ENCODE data around the gene SMAD7. TPM values are rescaled to one million over a fixed set of nuclear protein-coding genes. Genes with fewer than 3 reads are reported as not detected.

SMAD7 gene
- total and polyA plus RNA-seq, 10 of the 15 experiments (the other 5 are each of a cell fraction or from before 2014, with no cell fraction given): 1.3 to 22.5 (median 8.0) TPM

DNA sequence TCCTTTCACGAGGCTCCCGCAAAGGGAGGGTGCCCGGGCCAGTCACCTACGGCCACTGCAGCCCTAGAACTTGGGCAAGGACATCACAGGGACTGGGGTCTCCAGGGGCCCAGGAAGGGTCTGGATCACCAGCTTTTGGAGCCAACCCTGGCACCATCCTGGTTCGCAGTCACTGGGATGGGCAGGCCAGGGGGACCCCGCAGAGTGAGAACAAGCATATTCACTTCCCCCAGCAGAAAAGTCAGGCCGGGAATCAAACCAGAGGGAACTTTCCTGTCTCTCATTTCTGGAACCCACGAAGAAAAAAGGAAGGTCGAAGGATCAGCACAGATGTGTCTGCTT lies 15.4 kb downstream of the SMAD7 start:
- H3K4me3 ChIP-seq: peak overlapping the region; percentile 57
- ChIA-PET POLR2A (no interaction called here), RAD21 (ENCODE audit: unreplicated experiment) (interaction anchor here (1.1 to 1.9 kb wide), 2 partner anchors 17 to 67 kb away, joined by 5 to 10 read pairs; no protein-coding TSS in a partner anchor), SMC1A (ENCODE audit: uncharacterized antibody, unreplicated experiment) (no interaction called here), CTCF (interaction anchor here (0.7 kb wide), 1 partner anchor 10 kb away, joined by 3 read pairs; no protein-coding TSS in a partner anchor)
- in situ Hi-C loops (cut with MboI) (loop anchor here (25.0 kb wide), 1 partner anchor 1352 kb away; the partner anchor contains the start of genes CXXC1 and MBD1), intact Hi-C loops (cut with micrococcal nuclease; ENCODE audit: unreplicated experiment) (no loop called here)
- H4K20me1 ChIP-seq (ENCODE audit: control insufficient read depth, insufficient read depth): no peaks in the 10 kb centered on the region
- no peaks in the 10 kb centered on the region for H3K27me3 ChIP-seq (replicated peaks in 1 of 2; ENCODE audit: control insufficient read depth in 2 of 2, insufficient read depth in 2 of 2, low read length in 1 of 2)
- peak overlapping the region; percentile 96 for H3K27ac ChIP-seq (ENCODE audit: control insufficient read depth, insufficient read depth)
- H3K4me1 ChIP-seq (ENCODE audit: control insufficient read depth, insufficient read depth, low read length): peaks cover 67% of the 10 kb centered on the region
- TSS peak; percentile 70 for BruUV-seq (replicated peaks)
- no peak for DNase-seq (ENCODE audit: low read depth, low spot score)
- WGBS (ENCODE audit: insufficient coverage, insufficient replicate concordance, low lambda C conversion rate, missing lambda C conversion rate): under 1% methylated on average over 9 of the region's 9 CpGs
- peaks cover 11% of the 10 kb centered on the region in 2 experiments for H3K36me3 ChIP-seq (ENCODE audit: control insufficient read depth in 2 of 2, insufficient read depth in 2 of 2, low read length in 1 of 2)
- H3K79me2 ChIP-seq (ENCODE audit: control insufficient read depth, insufficient read depth, low read length): peaks cover 99% of the 10 kb centered on the region
- peak overlapping the region; percentile 64 for H3K9ac ChIP-seq (ENCODE audit: control insufficient read depth, insufficient read depth, low read length)
- no peaks in the 10 kb centered on the region for H3K9me3 ChIP-seq (replicated peaks; ENCODE audit: control insufficient read depth, insufficient read depth, low read length)
- no peak for TF ChIP-seq FOXK2 (IDR thresholded peaks at IDR 0.05)
- 0 out of 2 replicates have a peak, but pooled peaks have one; percentile 4 for TF ChIP-seq MTA2 (IDR thresholded peaks at IDR 0.05; ENCODE audit: low read depth)
- TF ChIP-seq IKZF1 (conservative IDR thresholded peaks at IDR 0.05): peak; percentile 25; the same call in 1 of the 2 replicates
- peak in 1 of 2 experiments; percentile 3; a peak in 1 of 4 replicates for TF ChIP-seq ETV6 (conservative IDR thresholded peaks at IDR 0.05 in 1 of 2, IDR thresholded peaks at IDR 0.05 in 1 of 2; ENCODE audit: borderline replicate concordance in 1 of 2, low read depth in 1 of 2)
- no peak for FAIRE-seq
- no peak for ATAC-seq
- peak overlapping the region; percentile 99 for H3K4me2 ChIP-seq (ENCODE audit: control insufficient read depth, insufficient read depth)
- H2AFZ ChIP-seq (ENCODE audit: control insufficient read depth, low read depth, low read length): no peak overlapping the region

DNA sequence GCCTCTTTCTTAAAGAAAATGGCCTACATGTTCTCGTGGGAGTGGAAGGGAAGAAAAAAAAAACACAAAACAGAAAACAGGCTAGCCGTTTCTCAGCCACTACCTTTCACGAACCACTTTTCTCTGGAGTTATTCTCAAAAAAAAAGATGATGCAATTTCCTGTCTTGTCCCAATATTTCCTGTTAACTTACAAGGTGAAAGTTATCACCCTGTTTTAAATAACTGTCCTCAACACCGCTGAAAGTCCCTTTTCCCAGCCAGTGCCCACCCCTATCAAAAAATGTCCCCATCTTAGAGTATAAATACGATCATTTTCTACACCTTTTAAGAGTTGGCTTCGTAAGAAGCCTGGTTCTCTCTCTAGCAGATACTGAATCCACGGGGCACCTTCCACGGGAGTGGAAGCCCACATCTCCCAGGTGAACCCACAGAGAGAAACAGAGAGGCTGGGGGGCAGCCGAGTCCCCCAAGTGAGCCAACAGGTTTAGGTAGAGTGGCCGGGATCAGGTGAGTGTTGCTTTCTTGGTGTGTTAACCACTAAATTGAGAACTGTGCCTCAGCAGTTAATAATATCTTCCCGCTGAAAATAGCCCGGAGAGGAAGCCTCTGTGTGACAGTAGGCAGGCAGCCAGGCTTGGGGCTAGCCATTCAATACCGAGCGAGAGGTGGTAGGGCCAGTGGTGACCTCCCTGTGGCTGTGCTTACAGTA lies 15.9 kb downstream of the SMAD7 start:
- Histone ChIP-seq H3K79me2 (ENCODE audit: control insufficient read depth, insufficient read depth, low read length) (peaks cover 99% of the 10 kb centered on the region), H2AFZ (ENCODE audit: control insufficient read depth, low read depth, low read length) (peak overlapping the region; percentile 10; the same call in 1 of the 2 replicates)
- TF ChIP-seq MTA3 (IDR thresholded peaks at IDR 0.05; ENCODE audit: borderline replicate concordance, low read length) (peak; percentile 76; the same call in 1 of the 2 replicates), IKZF1 (conservative IDR thresholded peaks at IDR 0.05) (peak; percentile 76), TBL1XR1 (IDR thresholded peaks at IDR 0.05; ENCODE audit: low read depth, low read length) (peak; percentile 50; the same call in 1 of the 2 replicates), ZNF384 (IDR thresholded peaks at IDR 0.05; ENCODE audit: borderline replicate concordance, low read depth, low read length) (peak; percentile 70), ATF7 (IDR thresholded peaks at IDR 0.05; ENCODE audit: low read depth) (peak; percentile 89), IKZF2 (IDR thresholded peaks at IDR 0.05) (peak; percentile 74 to 79; a peak in 2 of 4 replicates), CBX5 (IDR thresholded peaks at IDR 0.05; ENCODE audit: low read depth) (peak; percentile 53; the same call in 1 of the 2 replicates), POLR2A (IDR thresholded peaks at IDR 0.05; ENCODE audit: low read depth, low read length) (peak; percentile 62; the same call in 1 of the 2 replicates), BRCA1 (IDR thresholded peaks at IDR 0.05; ENCODE audit: low read depth, low read length) (no peak), RB1 (IDR thresholded peaks at IDR 0.05; ENCODE audit: borderline replicate concordance) (0 out of 2 replicates have a peak, but pooled peaks have one; percentile 17), NR2F1 (conservative IDR thresholded peaks at IDR 0.05) (peak; percentile 57)
- TF ChIP-seq, protein P1, sequence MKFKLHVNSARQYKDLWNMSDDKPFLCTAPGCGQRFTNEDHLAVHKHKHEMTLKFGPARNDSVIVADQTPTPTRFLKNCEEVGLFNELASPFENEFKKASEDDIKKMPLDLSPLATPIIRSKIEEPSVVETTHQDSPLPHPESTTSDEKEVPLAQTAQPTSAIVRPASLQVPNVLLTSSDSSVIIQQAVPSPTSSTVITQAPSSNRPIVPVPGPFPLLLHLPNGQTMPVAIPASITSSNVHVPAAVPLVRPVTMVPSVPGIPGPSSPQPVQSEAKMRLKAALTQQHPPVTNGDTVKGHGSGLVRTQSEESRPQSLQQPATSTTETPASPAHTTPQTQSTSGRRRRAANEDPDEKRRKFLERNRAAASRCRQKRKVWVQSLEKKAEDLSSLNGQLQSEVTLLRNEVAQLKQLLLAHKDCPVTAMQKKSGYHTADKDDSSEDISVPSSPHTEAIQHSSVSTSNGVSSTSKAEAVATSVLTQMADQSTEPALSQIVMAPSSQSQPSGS (IDR thresholded peaks at IDR 0.05; ENCODE audit: low read length): peak; percentile 85

More for the DNA sequence above, 15.9 kb downstream of the SMAD7 start:
- Histone ChIP-seq H3K36me3 (ENCODE audit: control insufficient read depth in 2 of 2, insufficient read depth in 2 of 2, low read length in 1 of 2) (peaks cover 11 to 14% of the 10 kb centered on the region in 2 experiments), H4K20me1 (ENCODE audit: control insufficient read depth, insufficient read depth) (no peaks in the 10 kb centered on the region), H3K4me1 (ENCODE audit: control insufficient read depth, insufficient read depth, low read length) (peaks cover 68% of the 10 kb centered on the region), H3K27ac (ENCODE audit: control insufficient read depth, insufficient read depth) (peak overlapping the region; percentile 96), H3K4me3 (peak overlapping the region; percentile 57), H3K4me2 (ENCODE audit: control insufficient read depth, insufficient read depth) (peak overlapping the region; percentile 99), H3K27me3 (replicated peaks in 1 of 2; ENCODE audit: control insufficient read depth in 2 of 2, insufficient read depth in 2 of 2, low read length in 1 of 2) (no peaks in the 10 kb centered on the region), H3K9me3 (replicated peaks; ENCODE audit: control insufficient read depth, insufficient read depth, low read length) (no peaks in the 10 kb centered on the region), H3K9ac (ENCODE audit: control insufficient read depth, insufficient read depth, low read length) (peak overlapping the region; percentile 64)
- BruUV-seq (replicated peaks): no TSS peak
- FAIRE-seq (peak; percentile 41), ATAC-seq (peak; percentile 71), DNase-seq (ENCODE audit: low read depth, low spot score) (peak; percentile 71)
- ChIA-PET RAD21 (ENCODE audit: unreplicated experiment) (interaction anchor here (0.7 to 3.8 kb wide), 12 partner anchors 12 to 227 kb away, joined by 3 to 41 read pairs (median 6); no protein-coding TSS in a partner anchor), SMC1A (ENCODE audit: uncharacterized antibody, unreplicated experiment) (interaction anchor here (0.7 to 7.1 kb wide), 15 partner anchors 10 to 233 kb away, joined by 3 to 55 read pairs (median 4); no protein-coding TSS in a partner anchor), CTCF (interaction anchor here (1.1 to 1.7 kb wide), 5 partner anchors 11 to 156 kb away, joined by 3 to 5 read pairs (median 4); no protein-coding TSS in a partner anchor), POLR2A (interaction anchor here (0.7 to 8.1 kb wide), 8 partner anchors 12 to 1339 kb away, joined by 3 to 71 read pairs (median 5); no protein-coding TSS in a partner anchor)
- intact Hi-C loops (cut with micrococcal nuclease; ENCODE audit: unreplicated experiment) (loop anchor here (5.0 kb wide), 2 partner anchors 68 to 103 kb away; no protein-coding TSS in a partner anchor), in situ Hi-C loops (cut with MboI) (loop anchor here (25.0 kb wide), 1 partner anchor 1352 kb away; the partner anchor contains the start of genes CXXC1 and MBD1)
- WGBS (ENCODE audit: insufficient coverage, insufficient replicate concordance, low lambda C conversion rate, missing lambda C conversion rate): under 1% methylated on average over 14 of the region's 14 CpGs
